Ascending aorta (tissue), 2 donors: Measurements from ENCODE around the gene ANKFN1. TPM values are rescaled to one million over a fixed set of nuclear protein-coding genes. Genes with fewer than 3 reads are reported as not detected.

Experiments used
- DNase-seq, 2 donors: peaks; one replicate each; pipeline ENCODE4 v3.0.0-alpha.2; 2019; ENCODE audit warnings: low spot score in 2 of 2
- H3K27ac ChIP-seq, 2 donors: fragments of 200-600 bp; sonication (generic); one replicate each; pipeline ENCODE4 v1.5.1; 2016 to 2017; ENCODE audit warnings: mild to moderate bottlenecking in 1 of 2
- H3K27me3 ChIP-seq: fragments of 200-600 bp; sonication (generic); one replicate; pipeline ENCODE4 v1.5.1; 2017
- H3K36me3 ChIP-seq, 2 donors: fragments of 200-600 bp; sonication (generic); one replicate each; pipeline ENCODE4 v1.5.1; 2016
- H3K4me1 ChIP-seq, 2 donors: fragments of 200-600 bp; sonication (generic); one replicate each; pipeline ENCODE4 v1.5.1; 2016 to 2017; ENCODE audit warnings: mild to moderate bottlenecking in 1 of 2
- H3K4me3 ChIP-seq, 2 donors: fragments of 200-600 bp; sonication (generic); one replicate each; pipeline ENCODE4 v1.5.1; 2016 to 2017; ENCODE audit warnings: mild to moderate bottlenecking in 1 of 2
- H3K9me3 ChIP-seq, 2 donors: fragments of 200-600 bp; sonication (generic); one replicate each; pipeline ENCODE4 v1.5.1; 2016
- intact Hi-C: fragments of 100-400 bp; cut with DNase I; formaldehyde crosslinking; loops from one replicate; pipeline ENCODE4 v1.15.1; 2023
- total RNA-seq: library from RNA; depleted of rRNA; stranded (reverse); fragments of >200 nt; gene quantifications from one replicate; pipeline ENCODE4 v1.1.0, GENCODE V29; 2016
- TF ChIP-seq, protein P1 (sequence below), 3 experiments: fragments of 200-600 bp in 2 of 3; fragments of 450-650 bp in 1 of 3; sonication (generic) in 2 of 3; IDR thresholded peaks; one replicate each; pipeline ENCODE4 v1.5.1; 2016 to 2019; ENCODE audit warnings: antibody characterized with exemption in 3 of 3, mild to moderate bottlenecking in 1 of 3, moderate library complexity in 1 of 3

Gene ANKFN1
- total RNA-seq, 1 donor from 2014 or later: not detected

DNA sequence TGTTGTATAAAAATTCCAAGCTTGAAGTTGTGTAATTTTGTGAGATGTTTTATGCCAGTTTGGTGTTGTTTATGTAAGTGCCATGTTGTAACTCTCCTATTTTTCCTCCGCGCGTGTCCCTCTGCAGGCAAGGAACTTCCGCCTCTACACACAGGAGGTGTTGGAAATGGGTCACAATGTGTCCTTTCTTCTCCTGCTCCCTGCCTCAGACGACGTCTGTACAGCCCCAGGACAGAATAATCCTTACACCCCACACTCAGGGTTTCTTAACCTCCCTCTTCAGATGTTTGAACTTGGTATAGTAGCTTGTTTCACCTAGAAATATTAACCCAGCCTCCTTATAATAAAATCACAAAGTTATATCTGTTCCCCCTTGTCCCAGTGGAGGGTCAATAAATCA, 329.0 kb downstream of the ANKFN1 start:
- no peaks in the 10 kb centered on the region for H3K36me3 ChIP-seq
- no peak overlapping the region for H3K4me3 ChIP-seq
- intact Hi-C loops: no loop called here
- H3K9me3 ChIP-seq: no peaks in the 10 kb centered on the region
- TF ChIP-seq, protein P1, sequence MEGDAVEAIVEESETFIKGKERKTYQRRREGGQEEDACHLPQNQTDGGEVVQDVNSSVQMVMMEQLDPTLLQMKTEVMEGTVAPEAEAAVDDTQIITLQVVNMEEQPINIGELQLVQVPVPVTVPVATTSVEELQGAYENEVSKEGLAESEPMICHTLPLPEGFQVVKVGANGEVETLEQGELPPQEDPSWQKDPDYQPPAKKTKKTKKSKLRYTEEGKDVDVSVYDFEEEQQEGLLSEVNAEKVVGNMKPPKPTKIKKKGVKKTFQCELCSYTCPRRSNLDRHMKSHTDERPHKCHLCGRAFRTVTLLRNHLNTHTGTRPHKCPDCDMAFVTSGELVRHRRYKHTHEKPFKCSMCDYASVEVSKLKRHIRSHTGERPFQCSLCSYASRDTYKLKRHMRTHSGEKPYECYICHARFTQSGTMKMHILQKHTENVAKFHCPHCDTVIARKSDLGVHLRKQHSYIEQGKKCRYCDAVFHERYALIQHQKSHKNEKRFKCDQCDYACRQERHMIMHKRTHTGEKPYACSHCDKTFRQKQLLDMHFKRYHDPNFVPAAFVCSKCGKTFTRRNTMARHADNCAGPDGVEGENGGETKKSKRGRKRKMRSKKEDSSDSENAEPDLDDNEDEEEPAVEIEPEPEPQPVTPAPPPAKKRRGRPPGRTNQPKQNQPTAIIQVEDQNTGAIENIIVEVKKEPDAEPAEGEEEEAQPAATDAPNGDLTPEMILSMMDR (IDR thresholded peaks at IDR 0.05): no peak
- no peak overlapping the region for H3K27ac ChIP-seq
- no peaks in the 10 kb centered on the region for H3K4me1 ChIP-seq
- no peaks in the 10 kb centered on the region for H3K27me3 ChIP-seq
- no peak for DNase-seq

DNA sequence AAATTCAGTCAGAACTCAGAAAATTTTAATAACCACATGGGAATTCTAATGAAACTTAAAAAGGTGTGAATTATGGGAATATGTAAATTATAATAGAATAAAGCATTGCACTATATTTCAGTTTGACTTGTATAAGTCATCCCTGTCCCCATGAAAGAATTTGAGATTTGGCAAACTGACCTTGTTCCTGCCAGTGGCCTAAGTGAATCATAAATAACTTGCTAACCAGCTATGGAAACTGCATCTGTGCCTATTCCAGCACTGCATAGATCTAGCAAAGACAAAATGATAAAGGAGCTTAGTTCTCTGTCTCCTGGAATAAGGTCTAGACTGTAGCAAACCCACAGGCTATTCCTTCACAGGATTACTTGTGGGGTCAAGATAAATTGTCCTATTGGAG, 333.5 kb downstream of the ANKFN1 start:
- intact Hi-C loops: no loop called here
- Histone ChIP-seq H3K4me3 (no peak overlapping the region), H3K9me3 (no peaks in the 10 kb centered on the region), H3K27me3 (no peaks in the 10 kb centered on the region), H3K36me3 (no peaks in the 10 kb centered on the region), H3K4me1 (no peaks in the 10 kb centered on the region), H3K27ac (no peak overlapping the region)
- no peak for DNase-seq
- TF ChIP-seq, protein P1 (IDR thresholded peaks at IDR 0.05): no peak

DNA sequence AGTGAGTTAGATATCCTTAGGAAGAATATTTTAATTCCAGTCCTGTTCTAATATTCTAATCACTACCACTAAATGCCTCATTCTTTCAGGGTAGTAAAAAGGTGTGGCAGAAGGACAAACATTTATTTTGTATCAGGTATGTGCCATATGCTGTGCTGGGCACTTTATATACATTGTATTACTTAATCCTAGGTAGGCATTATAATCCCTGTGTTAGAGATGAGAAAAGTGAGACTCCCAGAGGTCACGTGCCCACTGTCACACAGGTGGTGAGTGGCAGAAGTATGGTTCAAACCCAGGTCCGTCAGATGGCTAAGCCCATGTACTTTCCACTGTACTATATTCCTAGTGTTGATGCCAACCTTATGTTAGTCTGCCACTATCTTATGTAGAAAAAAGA, 335.5 kb downstream of the ANKFN1 start:
- TF ChIP-seq, protein P1 (IDR thresholded peaks at IDR 0.05): no peak
- H3K9me3 ChIP-seq: no peaks in the 10 kb centered on the region
- H3K4me1 ChIP-seq: no peaks in the 10 kb centered on the region
- DNase-seq: no peak
- H3K4me3 ChIP-seq: no peak overlapping the region
- no peaks in the 10 kb centered on the region for H3K36me3 ChIP-seq
- no peaks in the 10 kb centered on the region for H3K27me3 ChIP-seq
- no peak overlapping the region for H3K27ac ChIP-seq
- intact Hi-C loops: no loop called here

DNA sequence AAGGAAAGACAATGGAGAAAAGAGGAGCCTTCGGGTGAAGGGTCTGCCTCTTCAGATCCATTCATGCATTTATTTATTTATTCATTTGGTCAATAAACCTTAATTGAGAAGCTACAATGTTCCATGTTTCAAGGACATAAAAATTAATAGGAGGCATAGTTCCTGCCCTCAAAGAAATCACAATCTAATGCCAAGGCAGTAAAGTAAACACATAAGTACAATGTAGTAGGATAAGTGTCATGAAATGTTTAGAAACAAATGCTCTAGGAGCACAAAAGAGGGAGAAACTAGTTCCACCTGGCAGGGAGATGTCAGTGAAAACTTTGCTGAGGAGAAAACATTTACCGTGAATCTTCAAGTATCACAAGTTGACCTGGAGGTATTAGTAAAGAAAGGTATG, 336.7 kb downstream of the ANKFN1 start:
- H3K4me3 ChIP-seq: no peak overlapping the region
- H3K9me3 ChIP-seq: no peaks in the 10 kb centered on the region
- no peaks in the 10 kb centered on the region for H3K36me3 ChIP-seq
- H3K4me1 ChIP-seq: no peaks in the 10 kb centered on the region
- TF ChIP-seq, protein P1 (IDR thresholded peaks at IDR 0.05): no peak
- intact Hi-C loops: no loop called here
- no peaks in the 10 kb centered on the region for H3K27me3 ChIP-seq
- H3K27ac ChIP-seq: no peak overlapping the region
- no peak for DNase-seq

DNA sequence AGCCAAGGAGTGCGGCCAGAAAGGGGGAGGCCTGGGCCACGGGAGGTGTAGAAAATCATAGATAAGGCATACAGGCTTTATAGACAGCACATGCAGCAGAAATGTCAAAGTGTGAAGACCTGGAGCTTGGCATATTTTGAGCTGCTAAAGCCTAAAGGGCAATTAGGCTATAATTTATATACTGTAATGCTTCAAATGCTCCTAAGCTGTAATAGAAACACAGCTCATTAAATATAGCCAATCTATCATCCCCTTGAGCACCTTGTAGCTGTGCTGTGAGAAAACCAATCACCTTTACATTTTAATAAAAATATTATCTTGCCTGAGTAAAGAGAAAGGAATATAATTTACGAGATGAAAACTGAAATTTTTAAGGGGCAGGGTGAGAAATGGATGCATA, 342.3 kb downstream of the ANKFN1 start:
- intact Hi-C loops: no loop called here
- H3K4me1 ChIP-seq: no peaks in the 10 kb centered on the region
- no peaks in the 10 kb centered on the region for H3K27me3 ChIP-seq

More for the DNA sequence above, 342.3 kb downstream of the ANKFN1 start:
- Histone ChIP-seq H3K27ac (no peak overlapping the region), H3K36me3 (no peaks in the 10 kb centered on the region), H3K9me3 (no peaks in the 10 kb centered on the region), H3K4me3 (no peak overlapping the region)
- TF ChIP-seq, protein P1 (IDR thresholded peaks at IDR 0.05): no peak
- DNase-seq: no peak
